GM10847 (cell line): ENCODE data around the gene MYO1F.

Experiments used
- POLR2A ChIP-seq: IDR thresholded peaks from 2 replicates; pipeline ENCODE4 v1.6.1; 2011; ENCODE audit not compliant: insufficient read length; ENCODE audit errors: extremely low read depth

The MYO1F gene

GRCh38 chr19:8608941-8609278, 31.7 kb upstream of the MYO1F start:
- TF ChIP-seq POLR2A = no peak

- TF ChIP-seq POLR2A = no peak
Observed at GRCh38 chr19:8607386-8607785, 30.1 kb upstream of the MYO1F start.

GRCh38 chr19:8605514-8605913, 28.3 kb upstream of the MYO1F start:
- no peak for TF ChIP-seq POLR2A

- TF ChIP-seq POLR2A = no peak
Observed at GRCh38 chr19:8601796-8602195, 24.6 kb upstream of the MYO1F start.

GRCh38 chr19:8600816-8601215, 23.6 kb upstream of the MYO1F start:
- no peak for TF ChIP-seq POLR2A

- no peak for TF ChIP-seq POLR2A
Observed at GRCh38 chr19:8600064-8600463, 22.8 kb upstream of the MYO1F start.

GRCh38 chr19:8596168-8596567, 18.9 kb upstream of the MYO1F start:
- no peak for TF ChIP-seq POLR2A

GRCh38 chr19:8595651-8596050, 18.4 kb upstream of the MYO1F start:
- TF ChIP-seq POLR2A = no peak

- TF ChIP-seq POLR2A = no peak
Observed at GRCh38 chr19:8593931-8594330, 16.7 kb upstream of the MYO1F start.

- no peak for TF ChIP-seq POLR2A
Observed at GRCh38 chr19:8592231-8593009, 15.2 kb upstream of the MYO1F start.

- no peak for TF ChIP-seq POLR2A
Observed at GRCh38 chr19:8589177-8589714, 12.0 kb upstream of the MYO1F start.

GRCh38 chr19:8585894-8586750, 8.9 kb upstream of the MYO1F start:
- TF ChIP-seq POLR2A = no peak

GRCh38 chr19:8584965-8585893, 8.0 kb upstream of the MYO1F start:
- TF ChIP-seq POLR2A = no peak

GRCh38 chr19:8580710-8581281, 3.6 kb upstream of the MYO1F start:
- TF ChIP-seq POLR2A = no peak
